Measurements from ENCODE around the gene ABCG4.

DNA sequence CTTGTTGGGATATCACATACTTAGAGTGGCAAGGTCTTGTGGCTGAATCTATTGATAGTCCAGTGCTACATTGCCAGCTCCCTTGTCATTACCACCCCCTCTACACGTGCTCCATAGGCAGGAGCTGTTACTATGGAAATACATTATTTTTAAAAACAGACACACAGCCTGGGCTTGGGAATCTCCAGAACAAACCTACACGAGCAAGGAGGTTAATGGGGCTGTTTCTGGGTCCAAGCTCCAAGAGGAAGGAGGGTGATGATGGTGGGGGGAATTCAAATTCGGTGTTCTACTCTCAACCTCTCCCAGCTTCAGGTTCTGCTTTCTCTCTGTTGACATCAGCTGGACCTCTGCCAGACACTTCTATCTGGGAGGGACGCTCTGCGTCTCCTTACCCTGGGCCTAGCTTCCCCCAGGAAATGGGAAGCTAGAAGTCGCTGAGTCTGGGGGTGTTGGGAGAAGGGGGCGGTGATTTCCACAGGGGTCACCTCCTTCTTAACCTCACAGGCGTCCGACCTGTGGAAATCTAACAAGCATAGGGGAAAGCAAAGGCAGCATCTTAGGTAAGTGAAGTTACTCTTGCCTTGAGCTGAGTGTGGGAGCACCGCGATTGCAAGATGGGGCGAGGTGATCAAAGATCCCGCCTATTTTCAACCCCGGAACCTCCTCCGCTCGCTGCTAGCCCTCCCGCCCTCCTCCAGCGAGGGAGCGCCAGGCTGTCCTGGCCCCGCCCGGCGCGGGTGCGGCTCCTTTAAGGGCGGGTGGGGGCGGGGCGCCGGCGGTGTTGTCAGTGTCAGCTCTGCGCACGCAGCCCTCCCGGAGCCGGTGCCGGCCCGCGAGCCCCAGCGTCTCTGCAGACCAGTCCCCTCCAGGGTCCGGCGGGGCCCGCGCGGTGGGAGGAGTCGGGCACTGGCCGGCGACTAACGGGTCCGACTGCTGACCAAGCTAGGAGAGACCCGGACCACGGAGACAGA lies 42.0 kb upstream of the ABCG4 start, which contains the start of gene C2CD2L:
- TF ChIP-seq, protein P1, sequence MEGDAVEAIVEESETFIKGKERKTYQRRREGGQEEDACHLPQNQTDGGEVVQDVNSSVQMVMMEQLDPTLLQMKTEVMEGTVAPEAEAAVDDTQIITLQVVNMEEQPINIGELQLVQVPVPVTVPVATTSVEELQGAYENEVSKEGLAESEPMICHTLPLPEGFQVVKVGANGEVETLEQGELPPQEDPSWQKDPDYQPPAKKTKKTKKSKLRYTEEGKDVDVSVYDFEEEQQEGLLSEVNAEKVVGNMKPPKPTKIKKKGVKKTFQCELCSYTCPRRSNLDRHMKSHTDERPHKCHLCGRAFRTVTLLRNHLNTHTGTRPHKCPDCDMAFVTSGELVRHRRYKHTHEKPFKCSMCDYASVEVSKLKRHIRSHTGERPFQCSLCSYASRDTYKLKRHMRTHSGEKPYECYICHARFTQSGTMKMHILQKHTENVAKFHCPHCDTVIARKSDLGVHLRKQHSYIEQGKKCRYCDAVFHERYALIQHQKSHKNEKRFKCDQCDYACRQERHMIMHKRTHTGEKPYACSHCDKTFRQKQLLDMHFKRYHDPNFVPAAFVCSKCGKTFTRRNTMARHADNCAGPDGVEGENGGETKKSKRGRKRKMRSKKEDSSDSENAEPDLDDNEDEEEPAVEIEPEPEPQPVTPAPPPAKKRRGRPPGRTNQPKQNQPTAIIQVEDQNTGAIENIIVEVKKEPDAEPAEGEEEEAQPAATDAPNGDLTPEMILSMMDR (IDR thresholded peaks at IDR 0.05), result no peak
- no peak for TF ChIP-seq POLR2A (IDR thresholded peaks at IDR 0.05)
